A673 (cell line): ENCODE measurements around the gene FGFBP1. TPM values are rescaled to one million over a fixed set of nuclear protein-coding genes. Genes with fewer than 3 reads are reported as not detected.

ENCODE experiments used
- BruUV-seq: library from RNA; stranded (reverse); fragments of 400-500 nt; replicated peaks from 2 replicates; lab custom pipeline; 2021; lab: Mats Ljungman, UMichigan
- CTCF ChIA-PET: fragments of 300-600 bp; sonication (Branson Sonifier 250); formaldehyde crosslinking; loops from one replicate; lab custom pipeline; 2022; ENCODE audit warnings: antibody characterized with exemption; lab: Charles Lee
- POLR2A ChIA-PET: fragments of 300-600 bp; sonication (Branson Sonifier 250); formaldehyde crosslinking; loops from one replicate; lab custom pipeline; 2022; ENCODE audit warnings: antibody characterized with exemption; ENCODE audit not compliant: low non-redundant PET; lab: Charles Lee
- DNase-seq: peaks from one replicate; pipeline ENCODE4 v3.0.0-alpha.2; 2015; ENCODE audit warnings: low spot score
- H3K27ac ChIP-seq: fragments of 200-600 bp; sonication (generic); 2 replicates; pipeline ENCODE4 v1.5.1; 2016; ENCODE audit warnings: mixed run types, low read depth, mild to moderate bottlenecking, mixed read lengths, antibody characterized with exemption, low read length; ENCODE audit not compliant: poor library complexity, severe bottlenecking
- H3K27me3 ChIP-seq: fragments of 200-600 bp; sonication (generic); replicated peaks from 2 replicates; pipeline ENCODE4 v1.6.1; 2017; ENCODE audit warnings: mixed run types, low read depth, mild to moderate bottlenecking, mixed read lengths, antibody characterized with exemption, low read length; ENCODE audit not compliant: insufficient read depth, poor library complexity
- H3K36me3 ChIP-seq: fragments of 200-600 bp; sonication (generic); 2 replicates; pipeline ENCODE4 v1.6.1; 2016; ENCODE audit warnings: mixed run types, mild to moderate bottlenecking, mixed read lengths, antibody characterized with exemption, low read length; ENCODE audit not compliant: insufficient read depth, poor library complexity, severe bottlenecking
- H3K4me1 ChIP-seq: fragments of 200-600 bp; sonication (generic); 2 replicates; pipeline ENCODE4 v1.6.1; 2017; ENCODE audit warnings: mixed run types, mild to moderate bottlenecking, mixed read lengths, antibody characterized with exemption, low read length; ENCODE audit not compliant: insufficient read depth, poor library complexity, severe bottlenecking
- H3K4me3 ChIP-seq: fragments of 200-600 bp; sonication (generic); 2 replicates; pipeline ENCODE4 v1.5.1; 2016; ENCODE audit warnings: low read depth, mixed run types, mild to moderate bottlenecking, mixed read lengths, low read length; ENCODE audit not compliant: poor library complexity, severe bottlenecking
- H3K9me3 ChIP-seq: fragments of 200-600 bp; sonication (generic); 2 replicates; pipeline ENCODE4 v1.6.1; 2016; ENCODE audit warnings: mixed run types, low read depth, mild to moderate bottlenecking, mixed read lengths, antibody characterized with exemption, low read length; ENCODE audit not compliant: poor library complexity, severe bottlenecking
- EZH2 ChIP-seq: fragments of 200-600 bp; sonication (generic); IDR thresholded peaks from 2 replicates; pipeline ENCODE4 v1.6.1; 2017; ENCODE audit warnings: borderline replicate concordance, low read depth, mild to moderate bottlenecking, mixed read lengths, antibody characterized with exemption, low read length; ENCODE audit not compliant: poor library complexity, severe bottlenecking
- intact Hi-C: fragments of 100-400 bp; cut with micrococcal nuclease; formaldehyde crosslinking; loops from one replicate; pipeline ENCODE4 v1.10.0; 2022; ENCODE audit not compliant: unreplicated experiment
- total RNA-seq: library from RNA; stranded (reverse); gene quantifications from 2 replicates; pipeline ENCODE4 v1.2.3, GENCODE V29; 2021
- TF ChIP-seq, protein P1 (sequence below): fragments of 300-800, 200-600 bp; sonication (generic); conservative IDR thresholded peaks from 2 replicates; pipeline ENCODE4 v1.5.1; 2017; ENCODE audit warnings: low read depth, mild to moderate bottlenecking, antibody characterized with exemption, low read length, moderate library complexity, mixed read lengths

FGFBP1 gene
- total RNA-seq, 1 experiment from 2014 or later: not detected

DNA sequence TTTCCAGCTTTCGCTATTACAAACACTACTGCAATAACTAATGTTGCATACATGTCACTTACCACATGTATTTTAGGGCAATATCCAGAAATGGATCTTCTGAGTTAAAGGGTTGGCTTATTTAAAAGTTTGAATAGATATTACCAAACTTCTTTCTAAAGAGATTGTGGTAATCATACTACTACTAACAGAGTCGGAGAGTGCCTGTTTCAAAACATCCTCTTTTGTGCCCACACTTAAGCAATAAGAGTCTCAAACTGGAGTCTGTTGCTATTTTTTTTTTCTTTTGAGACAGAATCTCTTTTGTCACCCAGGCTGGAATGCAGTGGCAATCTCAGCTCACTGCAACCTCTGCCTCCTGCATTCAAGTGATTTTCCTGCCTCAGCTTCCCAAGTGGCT is 35.8 kb downstream of the FGFBP1 start:
- TF ChIP-seq EZH2: no peak
- no peak overlapping the region for H3K27ac ChIP-seq
- CTCF ChIA-PET: no interaction called here
- intact Hi-C loops: no loop called here
- no peaks in the 10 kb centered on the region for H3K36me3 ChIP-seq
- no peaks in the 10 kb centered on the region for H3K27me3 ChIP-seq
- POLR2A ChIA-PET: no interaction called here
- no peaks in the 10 kb centered on the region for H3K4me1 ChIP-seq
- BruUV-seq: no TSS peak
- no peak for DNase-seq
- no peak overlapping the region for H3K4me3 ChIP-seq
- no peaks in the 10 kb centered on the region for H3K9me3 ChIP-seq

DNA sequence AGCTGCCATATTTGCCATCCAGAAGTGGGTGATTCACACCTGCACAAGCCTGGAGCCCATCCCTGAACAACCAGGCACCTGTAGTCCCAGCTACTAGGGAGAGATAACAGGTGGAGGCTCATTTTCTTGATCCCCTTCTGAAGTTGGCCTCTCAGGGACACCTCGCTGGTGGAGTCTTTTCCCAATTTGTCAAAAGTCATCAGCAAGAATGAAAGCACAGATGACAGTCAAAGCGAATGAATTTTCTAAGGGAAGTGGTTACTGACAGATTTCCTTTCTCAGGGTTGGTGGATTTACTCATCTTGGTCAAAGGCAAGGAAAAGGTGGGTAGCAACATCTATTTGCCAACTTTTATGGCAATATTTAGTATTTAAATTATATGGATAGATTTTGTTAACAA is 36.5 kb downstream of the FGFBP1 start:
- intact Hi-C loops: no loop called here
- POLR2A ChIA-PET: no interaction called here

DNA sequence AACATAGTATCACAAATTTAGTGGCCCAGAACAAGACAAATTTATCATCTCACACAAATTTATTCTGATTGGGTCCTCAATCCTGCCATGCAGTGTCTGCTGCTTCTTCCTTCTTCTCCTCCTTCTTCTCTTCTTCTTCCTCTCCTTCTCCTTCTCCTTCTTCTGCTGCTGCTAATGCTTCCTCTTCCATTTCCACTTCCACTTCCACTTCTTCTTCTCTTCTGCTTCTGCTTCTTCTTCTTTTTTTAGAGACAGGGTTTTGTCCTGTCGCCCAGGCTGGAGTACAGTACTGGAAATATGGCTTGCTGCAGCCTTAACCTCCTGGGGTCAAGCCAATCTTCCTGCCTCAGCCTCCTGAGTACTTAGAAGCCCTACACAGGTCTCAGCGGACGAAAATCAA is 37.5 kb downstream of the FGFBP1 start:
- CTCF ChIA-PET: no interaction called here
- H3K27me3 ChIP-seq: no peaks in the 10 kb centered on the region
- intact Hi-C loops: no loop called here
- H3K4me1 ChIP-seq: no peaks in the 10 kb centered on the region
- POLR2A ChIA-PET: no interaction called here
- no peaks in the 10 kb centered on the region for H3K9me3 ChIP-seq
- no peak overlapping the region for H3K4me3 ChIP-seq
- H3K36me3 ChIP-seq: no peaks in the 10 kb centered on the region
- BruUV-seq: no TSS peak
- H3K27ac ChIP-seq: no peak overlapping the region
- DNase-seq: no peak
- TF ChIP-seq, protein P1, sequence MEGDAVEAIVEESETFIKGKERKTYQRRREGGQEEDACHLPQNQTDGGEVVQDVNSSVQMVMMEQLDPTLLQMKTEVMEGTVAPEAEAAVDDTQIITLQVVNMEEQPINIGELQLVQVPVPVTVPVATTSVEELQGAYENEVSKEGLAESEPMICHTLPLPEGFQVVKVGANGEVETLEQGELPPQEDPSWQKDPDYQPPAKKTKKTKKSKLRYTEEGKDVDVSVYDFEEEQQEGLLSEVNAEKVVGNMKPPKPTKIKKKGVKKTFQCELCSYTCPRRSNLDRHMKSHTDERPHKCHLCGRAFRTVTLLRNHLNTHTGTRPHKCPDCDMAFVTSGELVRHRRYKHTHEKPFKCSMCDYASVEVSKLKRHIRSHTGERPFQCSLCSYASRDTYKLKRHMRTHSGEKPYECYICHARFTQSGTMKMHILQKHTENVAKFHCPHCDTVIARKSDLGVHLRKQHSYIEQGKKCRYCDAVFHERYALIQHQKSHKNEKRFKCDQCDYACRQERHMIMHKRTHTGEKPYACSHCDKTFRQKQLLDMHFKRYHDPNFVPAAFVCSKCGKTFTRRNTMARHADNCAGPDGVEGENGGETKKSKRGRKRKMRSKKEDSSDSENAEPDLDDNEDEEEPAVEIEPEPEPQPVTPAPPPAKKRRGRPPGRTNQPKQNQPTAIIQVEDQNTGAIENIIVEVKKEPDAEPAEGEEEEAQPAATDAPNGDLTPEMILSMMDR: no peak
- no peak for TF ChIP-seq EZH2

More for the DNA sequence above, 36.5 kb downstream of the FGFBP1 start:
- TF ChIP-seq, protein P1: no peak
- TF ChIP-seq EZH2: no peak
- DNase-seq: no peak
- no peak overlapping the region for H3K4me3 ChIP-seq
- BruUV-seq: no TSS peak
- no peaks in the 10 kb centered on the region for H3K4me1 ChIP-seq
- CTCF ChIA-PET: no interaction called here
- no peaks in the 10 kb centered on the region for H3K9me3 ChIP-seq
- no peaks in the 10 kb centered on the region for H3K27me3 ChIP-seq
- no peaks in the 10 kb centered on the region for H3K36me3 ChIP-seq
- no peak overlapping the region for H3K27ac ChIP-seq

DNA sequence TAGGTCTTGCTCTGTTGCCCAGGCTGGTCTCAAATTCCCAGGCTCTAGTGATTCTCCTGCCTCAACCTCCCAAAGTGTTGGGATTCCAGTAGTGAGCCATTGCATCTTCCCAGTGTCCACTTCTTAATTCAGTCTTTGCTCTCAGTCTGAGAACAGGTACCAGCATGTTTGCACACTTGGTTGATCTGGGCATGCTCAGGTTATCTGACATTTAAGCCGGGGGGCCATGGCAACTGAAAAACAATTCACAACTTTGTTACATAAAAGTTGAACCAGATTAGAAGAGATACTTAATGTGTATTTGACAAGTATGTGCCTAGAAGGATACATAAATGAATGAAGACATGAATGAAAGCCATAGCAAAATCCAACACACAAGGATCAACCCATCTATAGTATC is 39.0 kb downstream of the FGFBP1 start:
- POLR2A ChIA-PET: no interaction called here
- DNase-seq: no peak
- Histone ChIP-seq H3K27me3 (no peaks in the 10 kb centered on the region), H3K4me3 (no peak overlapping the region), H3K27ac (no peak overlapping the region), H3K4me1 (peaks cover 6% of the 10 kb centered on the region), H3K36me3 (no peaks in the 10 kb centered on the region), H3K9me3 (no peaks in the 10 kb centered on the region)
- BruUV-seq: no TSS peak
- TF ChIP-seq EZH2: no peak
- TF ChIP-seq, protein P1: no peak
- CTCF ChIA-PET: no interaction called here
- intact Hi-C loops: no loop called here
